GM18505 (cell line): ENCODE measurements around the gene ENDOU.

Source experiments
- ATAC-seq: cut with Tn5 transposase; IDR thresholded peaks from one replicate; pipeline ENCODE4 v1.9.1; 2021; ENCODE audit not compliant: unreplicated experiment
- POLR2A ChIP-seq: IDR thresholded peaks from 4 replicates; pipeline ENCODE4 v1.6.1; 2011; ENCODE audit warnings: borderline replicate concordance; ENCODE audit not compliant: insufficient read depth, insufficient read length; ENCODE audit errors: extremely low read depth

ENDOU gene

DNA sequence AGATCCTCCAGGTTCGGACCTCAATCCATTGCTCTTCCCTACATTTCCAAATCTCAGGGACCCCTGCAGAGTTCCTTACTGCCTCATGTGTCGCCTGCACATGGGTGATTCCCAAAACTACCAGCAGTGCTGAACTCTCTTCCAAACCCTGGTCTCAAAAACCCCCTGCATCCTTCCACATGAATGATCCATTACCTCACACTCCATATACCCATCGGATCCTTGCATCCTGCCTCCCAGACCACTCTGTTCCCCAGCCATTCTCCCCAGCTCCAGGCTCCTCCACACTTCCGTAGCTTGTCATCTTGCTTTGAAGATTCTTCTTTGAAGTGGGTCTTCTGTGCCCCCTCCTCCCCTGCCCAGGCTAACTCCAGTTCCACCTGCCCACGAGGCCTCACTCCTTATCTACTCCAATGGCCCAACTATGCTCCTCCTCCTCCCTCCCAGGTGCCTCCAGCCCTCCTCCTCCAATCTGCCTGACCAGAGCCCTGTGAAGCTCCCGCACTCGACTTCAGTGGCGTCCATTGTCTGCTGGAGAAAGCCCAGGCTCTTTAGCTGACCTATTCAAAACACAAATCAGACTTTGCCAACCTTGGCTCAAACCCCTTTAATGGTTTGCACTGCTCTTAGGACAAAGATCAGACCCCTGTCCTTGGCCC is 19.6 kb upstream of the ENDOU start:
- no peak for ATAC-seq
- no peak for TF ChIP-seq POLR2A

DNA sequence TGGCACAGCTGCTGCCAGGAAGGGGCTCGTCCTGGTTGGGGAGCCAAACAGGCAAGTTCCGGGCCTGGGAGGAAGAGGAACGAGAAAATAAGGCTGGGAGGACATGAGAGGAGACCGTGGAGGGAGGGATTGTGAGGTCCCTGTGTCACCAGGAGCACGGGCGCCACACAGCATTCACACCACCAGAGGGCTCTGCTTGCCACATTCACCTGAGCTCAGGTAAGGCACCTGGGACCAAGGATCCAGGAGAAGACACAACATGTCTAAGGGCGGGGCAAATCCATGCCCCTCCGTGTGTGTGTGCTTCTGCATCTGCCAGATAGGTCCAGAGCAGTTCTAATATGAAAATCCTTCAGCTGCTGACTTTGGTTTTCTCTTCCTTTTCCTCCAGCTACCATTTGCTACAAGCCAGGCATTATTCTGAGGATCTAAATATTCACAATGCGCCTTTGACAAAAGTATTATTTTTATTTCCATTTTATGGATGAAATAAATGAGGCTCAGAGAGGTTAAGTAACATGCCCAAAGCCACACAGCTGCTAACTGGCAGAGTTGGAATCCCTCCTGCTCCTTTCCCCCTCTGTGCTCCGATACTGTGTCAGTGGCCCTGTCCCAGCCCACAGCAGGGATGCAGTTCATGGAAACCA is 18.8 kb upstream of the ENDOU start:
- no peak for ATAC-seq
- no peak for TF ChIP-seq POLR2A

DNA sequence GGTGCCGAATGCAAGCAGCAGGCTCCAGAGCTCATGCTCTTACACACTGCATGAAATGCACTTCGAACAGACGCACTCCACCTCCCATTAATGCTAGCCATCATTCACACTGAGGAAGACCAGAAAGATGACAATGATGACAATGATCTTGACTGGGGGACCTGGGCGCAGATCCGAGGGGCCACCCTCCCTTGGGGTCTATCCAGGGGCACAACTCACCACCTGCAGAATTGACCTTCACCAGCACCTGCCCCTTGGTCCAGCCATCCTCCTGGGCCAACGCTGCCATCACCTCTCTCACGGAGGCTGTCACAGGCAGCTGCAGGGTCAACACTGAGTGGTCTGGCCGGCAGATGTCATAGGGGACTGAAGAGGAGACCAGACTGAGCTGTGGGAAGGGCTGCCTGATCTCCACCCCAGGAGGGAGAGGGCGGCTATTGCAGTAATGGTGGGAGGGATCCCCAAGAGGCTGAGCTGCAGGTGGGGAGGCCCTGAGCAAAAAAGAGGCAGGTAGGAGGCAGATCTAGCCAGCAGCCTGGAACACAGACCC is 18.1 kb upstream of the ENDOU start:
- ATAC-seq: no peak
- no peak for TF ChIP-seq POLR2A

DNA sequence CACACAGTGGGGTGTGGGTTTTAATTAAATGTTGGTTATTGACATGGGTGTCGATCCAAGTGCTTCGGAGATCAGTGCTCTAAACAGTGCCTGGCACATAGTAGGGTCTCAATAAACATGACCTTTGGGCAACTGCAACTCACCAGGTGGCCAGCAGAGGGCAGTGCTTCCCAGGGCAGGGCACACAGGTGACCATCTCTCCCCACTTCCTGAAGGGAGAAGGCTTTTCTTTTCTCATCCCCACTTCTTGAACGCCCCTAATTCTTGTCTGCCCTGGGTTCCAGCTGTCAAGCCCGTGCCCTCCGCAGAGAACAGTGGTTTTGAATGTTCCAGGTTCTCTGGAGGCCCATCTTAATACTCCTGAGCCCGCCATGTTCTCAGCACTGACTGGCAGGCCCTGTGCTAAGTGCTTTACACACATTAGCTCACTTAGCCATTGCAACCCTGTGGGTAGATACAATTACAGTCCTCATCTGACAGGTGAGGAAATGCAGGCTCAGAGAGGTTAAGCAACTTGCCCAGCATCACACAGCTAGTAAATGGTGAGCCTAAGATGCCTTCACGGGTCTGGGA is 17.0 kb upstream of the ENDOU start:
- ATAC-seq: no peak
- no peak for TF ChIP-seq POLR2A

DNA sequence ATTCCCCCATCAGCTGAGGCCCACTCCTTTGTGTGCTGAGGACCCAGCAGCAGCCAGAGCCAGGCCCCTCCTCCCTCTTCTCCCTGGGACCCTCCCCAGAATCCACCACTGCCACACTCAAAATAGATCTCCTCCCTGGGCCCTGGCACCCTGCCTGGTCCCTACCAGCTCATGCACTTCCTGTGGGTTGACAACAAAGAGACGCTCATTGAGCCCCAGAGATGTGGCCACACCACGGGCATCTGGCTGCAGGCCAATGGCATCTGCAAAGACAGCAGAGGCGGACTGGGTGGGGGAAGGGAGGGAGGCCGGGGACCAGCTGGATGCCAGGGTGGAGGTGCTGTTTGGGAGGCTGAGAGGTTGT is 16.0 kb upstream of the ENDOU start:
- ATAC-seq: no peak
- TF ChIP-seq POLR2A: no peak

DNA sequence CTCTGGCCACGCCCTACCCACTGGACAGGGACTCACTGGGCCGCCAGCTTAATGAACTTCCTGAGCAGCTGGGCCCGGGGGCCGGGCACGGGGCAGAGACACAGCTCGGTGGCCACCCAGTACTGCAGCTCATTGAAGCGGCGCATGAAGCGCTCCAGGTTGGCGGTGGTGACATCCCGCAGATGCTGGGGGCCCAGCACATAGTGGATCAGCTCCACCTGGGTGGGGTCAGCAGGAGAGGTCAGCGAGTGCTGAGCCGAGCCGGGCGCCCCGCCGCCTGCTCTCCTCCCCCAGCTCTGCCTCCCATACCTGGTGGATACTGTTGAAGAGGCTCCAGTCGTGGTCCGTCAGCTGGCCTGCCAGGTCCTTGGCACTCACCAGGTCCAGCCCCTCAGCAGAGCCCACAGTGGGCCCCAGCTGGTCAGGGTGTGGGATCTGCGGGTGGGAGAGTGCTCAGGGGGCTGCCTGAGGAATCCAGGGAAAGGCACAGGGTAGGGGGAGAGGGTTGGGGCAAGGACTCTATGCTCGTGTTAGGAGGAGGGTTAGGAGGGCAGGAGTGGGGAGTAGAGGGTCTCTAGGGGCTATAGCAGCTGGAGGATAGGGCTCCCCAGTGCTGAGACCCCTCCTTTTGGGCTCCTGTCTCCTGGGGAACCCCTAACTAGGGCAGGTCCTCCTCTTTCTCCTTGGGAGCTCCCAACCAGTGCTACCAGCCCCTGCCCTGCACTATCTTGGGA is 15.5 kb upstream of the ENDOU start:
- ATAC-seq: peak; percentile 32

DNA sequence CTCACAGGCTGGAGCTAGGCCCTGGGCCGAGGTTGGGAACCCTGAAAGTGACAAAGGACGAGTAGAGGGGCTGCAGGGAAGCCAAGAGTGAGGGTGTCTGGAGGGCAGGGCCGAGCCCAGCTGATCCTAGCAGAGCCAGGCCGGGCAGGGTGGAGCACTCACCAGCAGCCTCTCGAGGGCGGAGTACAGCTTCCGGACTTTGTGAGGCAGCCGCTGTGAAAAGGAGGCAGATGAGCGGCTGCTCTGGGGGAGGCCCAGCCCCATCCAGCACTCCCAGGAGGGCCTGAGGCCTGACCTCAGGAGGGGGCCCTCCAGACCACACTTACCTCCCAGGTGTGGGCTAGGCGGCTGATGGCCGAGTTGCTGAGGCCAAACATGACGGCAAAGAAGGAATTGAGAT is 14.7 kb upstream of the ENDOU start:
- no peak for TF ChIP-seq POLR2A
- peak; percentile 45 for ATAC-seq

More for the DNA sequence above, 15.5 kb upstream of the ENDOU start:
- no peak for TF ChIP-seq POLR2A

DNA sequence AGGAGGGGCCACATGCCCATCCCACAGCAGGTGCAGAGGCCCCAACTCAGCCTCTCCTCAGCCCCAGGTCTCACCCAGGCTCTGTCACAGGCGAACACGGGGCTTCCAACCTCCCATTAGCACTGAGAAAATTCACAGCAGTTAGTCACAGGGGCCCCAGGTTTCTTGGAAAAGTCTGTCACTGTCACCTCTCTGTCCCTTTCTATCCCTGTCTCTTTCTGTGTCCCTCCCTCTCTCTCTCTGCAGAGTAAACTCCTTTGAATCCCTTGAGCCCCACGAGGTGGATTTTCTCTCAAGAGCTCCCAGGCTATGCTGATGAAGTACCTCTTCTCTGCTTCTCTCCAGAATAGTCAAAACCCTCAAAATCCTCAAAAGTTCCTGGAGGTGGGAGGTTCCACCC is 14.0 kb upstream of the ENDOU start:
- ATAC-seq: no peak
- TF ChIP-seq POLR2A: no peak

DNA sequence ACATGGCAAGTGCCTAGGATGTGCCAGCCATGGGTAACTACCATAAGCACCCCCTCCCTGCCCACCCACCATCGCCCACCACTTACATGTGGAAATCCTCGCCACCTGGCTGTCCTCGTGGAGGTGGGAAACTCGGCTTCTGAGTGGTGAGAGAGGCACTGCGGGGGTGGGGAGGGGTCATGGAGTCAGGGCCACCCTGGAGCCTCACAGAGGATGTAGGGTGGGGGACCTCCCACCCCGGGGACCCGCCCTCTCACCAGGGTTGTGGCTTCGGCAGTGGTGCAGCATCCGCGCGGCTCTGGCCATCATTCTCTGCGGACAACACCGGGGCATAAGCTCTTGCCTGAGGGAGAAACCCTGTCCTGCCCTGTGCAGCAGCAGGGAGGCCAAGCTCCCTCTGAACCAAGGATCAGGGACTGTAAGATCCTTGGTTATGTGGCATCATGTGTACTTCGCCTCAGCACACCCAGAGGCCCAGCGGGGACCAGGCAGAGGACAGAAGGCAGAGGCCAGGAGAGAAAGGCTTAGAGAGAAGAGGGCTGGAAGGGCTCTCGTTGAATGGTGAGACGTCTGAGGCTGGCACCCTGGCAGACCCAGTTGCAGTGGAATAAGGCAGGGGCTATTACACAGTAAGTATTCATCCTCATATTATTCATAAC is 12.8 kb upstream of the ENDOU start:
- TF ChIP-seq POLR2A: no peak
- no peak for ATAC-seq

DNA sequence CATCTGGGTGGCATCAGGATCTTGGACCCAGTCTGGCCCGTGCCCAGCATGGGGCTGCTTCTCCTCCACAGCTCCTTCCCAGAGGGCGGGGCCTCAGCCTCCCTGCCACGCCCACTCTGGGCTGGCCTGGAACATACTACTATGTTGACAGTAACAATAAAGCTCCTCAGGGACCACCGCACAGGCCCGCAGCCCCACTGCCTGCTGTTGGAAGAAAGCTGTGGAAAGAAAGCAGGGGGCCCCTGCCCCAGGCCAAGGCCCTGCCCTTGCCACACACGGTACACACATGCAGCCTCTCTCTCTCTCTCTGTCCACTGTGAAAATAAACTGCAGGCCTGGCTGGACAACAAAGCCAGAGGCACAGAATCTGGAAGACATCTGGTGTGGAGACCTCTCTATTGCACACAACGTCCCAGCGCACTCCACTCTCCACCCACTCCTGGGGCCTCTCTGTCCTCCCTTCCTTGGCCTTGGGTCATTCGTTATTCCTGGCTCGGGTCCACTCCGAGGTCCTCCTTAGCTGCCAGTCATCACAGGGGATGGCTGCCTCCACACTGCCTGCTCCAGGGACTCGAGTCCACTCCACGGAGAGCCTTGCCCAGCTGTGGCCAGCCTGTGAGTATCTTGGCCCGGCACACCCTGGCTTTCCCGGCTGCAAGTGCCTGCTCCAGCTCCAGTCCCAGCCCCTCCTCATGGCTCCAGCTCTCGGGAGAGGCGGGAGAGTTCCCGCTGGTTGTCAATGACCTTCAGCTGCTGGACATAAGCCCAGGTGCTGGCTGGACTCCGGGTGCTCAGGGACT is 11.8 kb upstream of the ENDOU start:
- TF ChIP-seq POLR2A: no peak
- no peak for ATAC-seq

DNA sequence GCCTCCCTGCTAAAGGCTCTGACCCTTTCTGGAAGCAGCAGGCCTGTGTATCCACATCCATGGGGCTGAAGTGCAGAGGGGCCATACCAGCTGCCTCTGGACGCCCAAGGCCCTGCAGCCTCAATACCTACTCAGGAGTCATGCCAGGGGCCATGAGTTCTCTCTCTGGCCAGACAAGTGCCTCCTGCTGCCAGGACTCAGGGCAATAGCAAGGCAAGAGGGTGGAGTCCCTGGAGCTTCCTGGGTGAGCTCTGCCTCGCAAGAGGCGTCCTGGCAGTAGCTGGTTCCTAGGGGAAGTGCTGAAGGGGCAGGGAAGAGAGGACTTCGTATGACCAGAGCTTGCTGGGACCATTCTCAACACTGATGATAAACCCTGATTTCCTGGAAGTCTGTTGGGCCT is 10.9 kb upstream of the ENDOU start:
- no peak for ATAC-seq
- no peak for TF ChIP-seq POLR2A

DNA sequence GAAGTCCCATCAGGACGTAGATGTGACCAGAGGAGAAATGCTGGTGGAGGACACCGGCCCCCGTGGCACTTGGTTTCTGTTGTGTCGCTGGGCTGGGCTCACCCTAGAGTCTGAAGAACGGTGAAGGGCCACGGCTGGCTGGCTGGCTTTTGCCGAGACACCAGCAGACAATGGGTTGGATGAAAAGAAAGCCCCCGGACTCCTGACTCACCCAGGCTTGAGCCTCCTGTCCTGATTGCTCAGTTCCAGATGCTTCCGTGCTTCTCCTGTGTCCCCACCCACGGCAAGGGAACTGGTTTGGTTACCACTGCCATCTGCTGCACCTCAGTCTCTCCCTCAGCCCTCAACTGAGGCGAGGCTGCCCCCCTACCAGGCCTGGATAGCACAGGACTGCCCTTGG is 10.4 kb upstream of the ENDOU start:
- ATAC-seq: no peak
- no peak for TF ChIP-seq POLR2A

DNA sequence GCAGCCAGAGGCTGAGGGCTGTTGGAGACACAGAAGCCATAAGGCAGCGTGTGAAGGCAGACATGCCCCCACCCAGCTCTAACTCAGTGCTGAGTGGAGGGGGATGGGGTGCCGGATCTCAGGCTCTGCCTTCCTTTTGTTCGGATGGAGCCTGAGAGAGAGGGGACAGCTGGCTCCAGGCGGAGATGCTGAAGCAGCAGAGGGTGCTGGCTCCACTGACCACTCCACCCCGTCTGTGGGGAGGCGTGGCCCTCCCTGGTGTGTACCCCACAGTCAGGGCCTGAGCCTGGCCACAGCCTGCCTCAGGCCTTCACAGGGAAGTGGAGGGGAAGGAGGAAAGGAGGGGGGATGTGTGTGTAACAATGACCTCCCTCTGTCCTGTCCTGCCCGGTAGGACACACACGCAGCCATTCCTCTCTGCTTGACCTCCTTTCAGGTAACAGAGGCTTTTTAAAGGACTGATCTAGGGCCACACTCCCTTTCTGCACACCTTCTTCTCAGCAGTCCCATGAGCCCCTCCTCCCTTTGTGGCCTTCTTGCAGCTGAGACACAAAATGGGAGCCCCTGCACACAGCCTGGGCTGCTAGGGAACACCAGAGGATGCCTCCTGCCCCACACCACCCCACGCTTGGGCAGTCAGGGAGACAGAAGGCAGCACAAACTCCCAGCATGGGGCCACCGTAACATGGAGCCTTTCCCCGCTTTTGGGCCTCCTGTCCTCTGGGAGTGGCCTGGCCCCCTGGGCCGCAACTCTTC is 9.6 kb upstream of the ENDOU start:
- no peak for TF ChIP-seq POLR2A
- no peak for ATAC-seq

DNA sequence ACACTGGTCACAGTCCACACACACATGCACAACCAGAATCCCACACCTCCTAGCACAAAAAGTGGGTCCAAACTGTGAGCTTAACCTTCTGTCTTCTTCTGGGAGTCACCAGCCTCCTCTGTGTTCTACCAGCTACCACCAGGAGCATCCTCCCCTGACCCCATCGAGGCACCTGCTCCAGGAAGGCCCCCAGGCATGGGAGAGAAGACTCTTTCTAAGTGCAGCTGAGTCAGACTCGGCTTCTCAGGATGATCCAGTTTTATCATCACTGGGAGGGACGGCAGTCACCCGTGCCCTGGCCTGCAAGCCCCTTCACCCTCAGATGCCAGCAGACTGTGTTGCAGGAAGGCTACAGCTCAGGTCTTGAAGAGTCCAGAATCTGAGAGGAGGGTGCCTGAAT is 7.9 kb upstream of the ENDOU start:
- no peak for ATAC-seq
- TF ChIP-seq POLR2A: no peak
